Central memory CD8-positive, alpha-beta T cell (primary cell): Measurements from ENCODE around the gene RIC3.

Experiments used
- ATAC-seq: fragments of 150-1000 bp; cut with Tn5 transposase; replicated peaks from 2 replicates; pipeline ENCODE4 v1.10.0; 2022; ENCODE audit warnings: mild to moderate bottlenecking, moderate FRiP score, moderate number of reproducible peaks; ENCODE audit not compliant: poor library complexity, severe bottlenecking; ENCODE audit errors: extremely low read depth
- DNase-seq, 2 donors: peaks; one replicate each; pipeline ENCODE4 v3.0.0; 2021; ENCODE audit warnings: low spot score in 2 of 2
- H3K27ac Mint-ChIP-seq: one replicate; pipeline ENCODE4 v1.8.0; 2022; ENCODE audit warnings: low read depth, mild to moderate bottlenecking, moderate library complexity, mixed read lengths
- H3K27me3 Mint-ChIP-seq: one replicate; pipeline ENCODE4 v1.8.0; 2022; ENCODE audit warnings: mixed read lengths
- H3K36me3 Mint-ChIP-seq: one replicate; pipeline ENCODE4 v1.8.0; 2022; ENCODE audit warnings: mild to moderate bottlenecking, moderate library complexity, mixed read lengths; ENCODE audit not compliant: insufficient read depth
- H3K4me1 Mint-ChIP-seq: one replicate; pipeline ENCODE4 v1.8.0; 2022; ENCODE audit warnings: mixed read lengths
- H3K4me3 Mint-ChIP-seq: one replicate; pipeline ENCODE4 v1.8.0; 2022; ENCODE audit warnings: mild to moderate bottlenecking, moderate library complexity, mixed read lengths
- H3K9me3 Mint-ChIP-seq: one replicate; pipeline ENCODE4 v1.8.0; 2022; ENCODE audit warnings: mixed read lengths

RIC3 gene

GRCh38 chr11:8108421-8108820, 60.4 kb downstream of the RIC3 start:
- no peak for DNase-seq
- no peak for ATAC-seq
- Mint-ChIP-seq H3K27me3 (peaks cover 9% of the 10 kb centered on the region), H3K9me3 (no peaks in the 10 kb centered on the region), H3K4me3 (no peak overlapping the region), H3K27ac (no peak overlapping the region), H3K36me3 (peaks cover 9% of the 10 kb centered on the region), H3K4me1 (no peaks in the 10 kb centered on the region)

- no peak overlapping the region for H3K4me3 Mint-ChIP-seq
- DNase-seq, result no peak
- H3K36me3 Mint-ChIP-seq, result peaks cover 9% of the 10 kb centered on the region
- H3K27ac Mint-ChIP-seq, result no peak overlapping the region
- H3K9me3 Mint-ChIP-seq, result no peaks in the 10 kb centered on the region
- H3K27me3 Mint-ChIP-seq, result peaks cover 9% of the 10 kb centered on the region
- no peaks in the 10 kb centered on the region for H3K4me1 Mint-ChIP-seq
- ATAC-seq, result no peak
Measured at GRCh38 chr11:8107642-8108041, 61.2 kb downstream of the RIC3 start.

GRCh38 chr11:8106679-8107078, 62.1 kb downstream of the RIC3 start:
- Mint-ChIP-seq H3K4me1 (no peaks in the 10 kb centered on the region), H3K27ac (no peak overlapping the region), H3K9me3 (no peaks in the 10 kb centered on the region), H3K27me3 (peaks cover 9% of the 10 kb centered on the region), H3K4me3 (no peak overlapping the region), H3K36me3 (peaks cover 9% of the 10 kb centered on the region)
- no peak for DNase-seq
- ATAC-seq, result no peak

GRCh38 chr11:8105666-8106065, 63.2 kb downstream of the RIC3 start:
- H3K4me3 Mint-ChIP-seq, result no peak overlapping the region
- ATAC-seq, result no peak
- no peaks in the 10 kb centered on the region for H3K27me3 Mint-ChIP-seq
- no peaks in the 10 kb centered on the region for H3K4me1 Mint-ChIP-seq
- H3K27ac Mint-ChIP-seq, result no peak overlapping the region
- H3K9me3 Mint-ChIP-seq, result no peaks in the 10 kb centered on the region
- H3K36me3 Mint-ChIP-seq, result peaks cover 2% of the 10 kb centered on the region
- no peak for DNase-seq

GRCh38 chr11:8105133-8105532, 63.7 kb downstream of the RIC3 start:
- peaks cover 2% of the 10 kb centered on the region for H3K36me3 Mint-ChIP-seq
- H3K27me3 Mint-ChIP-seq, result no peaks in the 10 kb centered on the region
- no peaks in the 10 kb centered on the region for H3K9me3 Mint-ChIP-seq
- H3K4me3 Mint-ChIP-seq, result no peak overlapping the region
- no peaks in the 10 kb centered on the region for H3K4me1 Mint-ChIP-seq
- H3K27ac Mint-ChIP-seq, result no peak overlapping the region
- no peak for ATAC-seq
- DNase-seq, result no peak

GRCh38 chr11:8103909-8104308, 64.9 kb downstream of the RIC3 start:
- Mint-ChIP-seq H3K4me1 (no peaks in the 10 kb centered on the region), H3K9me3 (no peaks in the 10 kb centered on the region), H3K36me3 (peaks cover 2% of the 10 kb centered on the region), H3K27me3 (no peaks in the 10 kb centered on the region), H3K4me3 (no peak overlapping the region), H3K27ac (no peak overlapping the region)
- DNase-seq, result no peak
- ATAC-seq, result no peak

GRCh38 chr11:8102965-8103364, 65.9 kb downstream of the RIC3 start:
- H3K36me3 Mint-ChIP-seq, result peaks cover 2% of the 10 kb centered on the region
- no peaks in the 10 kb centered on the region for H3K9me3 Mint-ChIP-seq
- DNase-seq (no peak), ATAC-seq (no peak)
- no peak overlapping the region for H3K27ac Mint-ChIP-seq
- H3K4me1 Mint-ChIP-seq, result no peaks in the 10 kb centered on the region
- H3K27me3 Mint-ChIP-seq, result no peaks in the 10 kb centered on the region
- H3K4me3 Mint-ChIP-seq, result no peak overlapping the region

GRCh38 chr11:8102296-8102915, 66.4 kb downstream of the RIC3 start:
- Mint-ChIP-seq H3K36me3 (peaks cover 2% of the 10 kb centered on the region), H3K4me3 (no peak overlapping the region), H3K27me3 (no peaks in the 10 kb centered on the region), H3K4me1 (no peaks in the 10 kb centered on the region), H3K9me3 (no peaks in the 10 kb centered on the region), H3K27ac (no peak overlapping the region)
- DNase-seq (no peak), ATAC-seq (no peak)

- H3K4me3 Mint-ChIP-seq, result no peak overlapping the region
- H3K27me3 Mint-ChIP-seq, result no peaks in the 10 kb centered on the region
- no peak for ATAC-seq
- H3K36me3 Mint-ChIP-seq, result no peaks in the 10 kb centered on the region
- H3K27ac Mint-ChIP-seq, result peak overlapping the region; percentile 11
- no peak for DNase-seq
- no peaks in the 10 kb centered on the region for H3K9me3 Mint-ChIP-seq
- H3K4me1 Mint-ChIP-seq, result no peaks in the 10 kb centered on the region
Measured at GRCh38 chr11:8101421-8101820, 67.4 kb downstream of the RIC3 start.

DNA sequence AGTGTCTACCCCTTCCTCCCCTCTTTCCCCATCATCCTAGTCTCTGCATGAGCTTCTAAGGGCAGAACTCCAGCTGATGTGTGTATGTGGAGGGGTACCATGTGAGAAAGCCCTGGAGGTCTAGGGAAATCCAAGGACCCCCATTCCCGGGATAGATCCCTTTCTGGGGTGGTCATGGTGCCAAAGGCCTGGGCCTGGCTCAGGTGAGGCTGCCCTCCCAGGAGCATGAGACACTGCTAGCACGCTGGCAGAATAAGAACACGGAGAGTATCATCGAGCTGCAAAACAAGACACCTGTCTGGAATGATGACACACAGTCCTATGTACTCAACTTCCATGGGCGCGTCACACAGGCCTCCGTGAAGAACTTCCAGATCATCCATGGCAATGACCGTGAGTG, 68.2 kb downstream of the RIC3 start:
- H3K36me3 Mint-ChIP-seq, result no peaks in the 10 kb centered on the region
- no peak for ATAC-seq
- no peak overlapping the region for H3K27ac Mint-ChIP-seq

GRCh38 chr11:8100158-8100557, 68.7 kb downstream of the RIC3 start:
- DNase-seq, result peak in 1 of 2 donors; percentile 8
- Mint-ChIP-seq H3K36me3 (no peaks in the 10 kb centered on the region), H3K9me3 (no peaks in the 10 kb centered on the region), H3K27ac (no peak overlapping the region), H3K4me3 (no peak overlapping the region), H3K4me1 (no peaks in the 10 kb centered on the region), H3K27me3 (no peaks in the 10 kb centered on the region)
- no peak for ATAC-seq

More for the DNA sequence above, 68.2 kb downstream of the RIC3 start:
- Mint-ChIP-seq H3K4me1 (no peaks in the 10 kb centered on the region), H3K27me3 (no peaks in the 10 kb centered on the region), H3K4me3 (no peak overlapping the region), H3K9me3 (no peaks in the 10 kb centered on the region)
- no peak for DNase-seq

- H3K9me3 Mint-ChIP-seq, result no peaks in the 10 kb centered on the region
- H3K27me3 Mint-ChIP-seq, result no peaks in the 10 kb centered on the region
- H3K36me3 Mint-ChIP-seq, result no peaks in the 10 kb centered on the region
- H3K4me1 Mint-ChIP-seq, result no peaks in the 10 kb centered on the region
- H3K27ac Mint-ChIP-seq, result no peak overlapping the region
- H3K4me3 Mint-ChIP-seq, result no peak overlapping the region
- peak; percentile 36 for ATAC-seq
- DNase-seq, result peak; percentile 44 to 55
Measured at GRCh38 chr11:8099291-8099899, 69.4 kb downstream of the RIC3 start.

DNA sequence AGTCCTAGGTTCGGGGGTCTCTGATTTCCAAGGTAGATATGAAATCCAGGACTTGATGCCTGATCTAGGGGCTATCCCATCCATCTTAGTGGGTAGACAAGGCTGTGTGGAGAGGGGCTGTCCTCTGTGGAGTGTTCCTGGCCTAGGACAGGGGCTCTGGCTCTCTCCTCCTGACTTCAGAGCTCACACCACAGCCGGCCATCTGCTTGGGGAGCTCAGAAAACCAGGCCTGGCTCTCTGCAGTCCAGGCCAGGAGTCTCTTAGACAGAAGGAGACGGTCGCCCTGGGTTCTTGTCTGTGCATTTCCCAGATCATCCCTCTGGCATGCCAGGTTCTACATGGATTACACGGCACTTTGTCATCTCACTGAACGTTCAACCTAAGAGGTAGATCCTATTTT, 69.9 kb downstream of the RIC3 start:
- H3K9me3 Mint-ChIP-seq, result no peaks in the 10 kb centered on the region
- DNase-seq, result peak in 1 of 2 donors; percentile 4
- H3K4me3 Mint-ChIP-seq, result no peak overlapping the region
- H3K4me1 Mint-ChIP-seq, result no peaks in the 10 kb centered on the region
- no peak for ATAC-seq
- H3K27me3 Mint-ChIP-seq, result no peaks in the 10 kb centered on the region
- no peaks in the 10 kb centered on the region for H3K36me3 Mint-ChIP-seq
- H3K27ac Mint-ChIP-seq, result no peak overlapping the region
